Measurements from ENCODE around the gene WDFY2. TPM values are rescaled to one million over a fixed set of nuclear protein-coding genes. Genes with fewer than 3 reads are reported as not detected.

WDFY2 gene
- polyA plus RNA-seq, 3 donors: 6.5 to 40.1 (median 9.1) TPM

GRCh38 chr13:51637852-51638215 is 53.6 kb downstream of the WDFY2 start:
- Histone ChIP-seq H3K27me3 (ENCODE audit: control insufficient read depth in 2 of 2, insufficient read depth in 2 of 2, low read length in 2 of 2) (no peaks in the 10 kb centered on the region), H3K4me3 (replicated peaks in 1 of 3; ENCODE audit: low read depth in 2 of 3, low read length in 3 of 3) (no peak overlapping the region), H2AFZ (ENCODE audit: insufficient read depth, low read depth, low read length, poor library complexity, severe bottlenecking) (no peak overlapping the region), H3K4me2 (replicated peaks; ENCODE audit: extremely low read depth, low read length, poor library complexity, severe bottlenecking) (no peak overlapping the region), H3K36me3 (replicated peaks in 1 of 2; ENCODE audit: control insufficient read depth in 1 of 2, insufficient read depth in 2 of 2, low read length in 2 of 2) (no peaks in the 10 kb centered on the region), H3K27ac (ENCODE audit: low read depth in 1 of 2, low read length in 2 of 2) (peak overlapping the region in 1 of 2 donors; percentile 53), H3K9ac (ENCODE audit: insufficient read depth, low read length, poor library complexity, severe bottlenecking) (no peak overlapping the region), H3K4me1 (ENCODE audit: control insufficient read depth in 1 of 2, insufficient read depth in 2 of 2, low read length in 2 of 2) (peaks cover 20 to 27% of the 10 kb centered on the region in 2 donors), H3K79me2 (ENCODE audit: insufficient read depth, low read length) (peaks cover 99% of the 10 kb centered on the region), H3K9me3 (replicated peaks in 1 of 2; ENCODE audit: control insufficient read depth in 1 of 2, insufficient read depth in 1 of 2, low read length in 2 of 2) (no peaks in the 10 kb centered on the region), H4K20me1 (ENCODE audit: insufficient read depth, low read length) (peaks cover 88% of the 10 kb centered on the region)
- TF ChIP-seq, protein P1, sequence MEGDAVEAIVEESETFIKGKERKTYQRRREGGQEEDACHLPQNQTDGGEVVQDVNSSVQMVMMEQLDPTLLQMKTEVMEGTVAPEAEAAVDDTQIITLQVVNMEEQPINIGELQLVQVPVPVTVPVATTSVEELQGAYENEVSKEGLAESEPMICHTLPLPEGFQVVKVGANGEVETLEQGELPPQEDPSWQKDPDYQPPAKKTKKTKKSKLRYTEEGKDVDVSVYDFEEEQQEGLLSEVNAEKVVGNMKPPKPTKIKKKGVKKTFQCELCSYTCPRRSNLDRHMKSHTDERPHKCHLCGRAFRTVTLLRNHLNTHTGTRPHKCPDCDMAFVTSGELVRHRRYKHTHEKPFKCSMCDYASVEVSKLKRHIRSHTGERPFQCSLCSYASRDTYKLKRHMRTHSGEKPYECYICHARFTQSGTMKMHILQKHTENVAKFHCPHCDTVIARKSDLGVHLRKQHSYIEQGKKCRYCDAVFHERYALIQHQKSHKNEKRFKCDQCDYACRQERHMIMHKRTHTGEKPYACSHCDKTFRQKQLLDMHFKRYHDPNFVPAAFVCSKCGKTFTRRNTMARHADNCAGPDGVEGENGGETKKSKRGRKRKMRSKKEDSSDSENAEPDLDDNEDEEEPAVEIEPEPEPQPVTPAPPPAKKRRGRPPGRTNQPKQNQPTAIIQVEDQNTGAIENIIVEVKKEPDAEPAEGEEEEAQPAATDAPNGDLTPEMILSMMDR (IDR thresholded peaks at IDR 0.05): no peak
- intact Hi-C loops (cut with micrococcal nuclease): loop anchor here in 1 of 2 donors (10.0 kb wide), 1 partner anchor 167 kb away; the partner anchor contains the start of gene DHRS12
- no peaks in the 10 kb centered on the region for H3K27me3 Mint-ChIP-seq (ENCODE audit: low read depth in 3 of 3)
- peaks cover 0 to 9% of the 10 kb centered on the region in 2 donors for H3K36me3 Mint-ChIP-seq
- peaks cover 44% of the 10 kb centered on the region for H3K4me1 Mint-ChIP-seq
- no peak overlapping the region for H3K4me3 Mint-ChIP-seq
- no peak for DNase-seq
- no peaks in the 10 kb centered on the region for H3K9me3 Mint-ChIP-seq
- WGBS (ENCODE audit: insufficient coverage): 89% methylated on average over 3 of the region's 4 CpGs
- peak overlapping the region; percentile 31 to 82 (median 47) for H3K27ac Mint-ChIP-seq

DNA sequence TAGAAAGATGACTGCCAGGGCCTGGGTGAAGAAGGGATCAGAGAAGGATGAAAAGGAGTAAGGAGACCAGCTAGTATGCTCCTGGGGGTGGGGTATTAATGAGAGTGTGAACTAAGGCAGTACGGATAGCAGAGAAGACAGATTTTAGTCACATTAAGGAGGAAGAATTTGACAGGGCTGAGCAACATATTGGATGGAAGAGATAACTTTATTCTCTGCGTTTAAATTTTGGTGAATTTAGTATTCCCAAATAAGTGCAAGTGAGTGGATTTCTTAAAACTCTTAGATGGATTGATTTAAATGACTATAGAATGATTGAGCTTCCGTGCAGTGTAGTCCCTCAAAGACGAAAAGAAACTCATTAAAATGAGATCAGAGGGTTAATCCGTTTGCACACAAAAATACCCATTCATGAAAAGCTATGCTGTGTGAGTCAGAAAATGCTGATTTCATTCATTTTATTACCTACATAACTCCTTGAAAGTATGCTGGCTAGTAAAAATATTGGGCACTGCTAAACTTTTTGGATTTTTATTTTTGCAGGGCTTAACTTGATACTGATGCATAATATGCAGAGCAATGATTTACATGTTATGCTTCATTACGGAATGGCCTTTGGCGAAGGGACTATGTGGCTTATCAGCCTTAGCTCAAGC is 54.1 kb downstream of the WDFY2 start:
- H3K27me3 ChIP-seq (ENCODE audit: control insufficient read depth in 2 of 2, insufficient read depth in 2 of 2, low read length in 2 of 2): no peaks in the 10 kb centered on the region
- H3K9me3 ChIP-seq (replicated peaks in 1 of 2; ENCODE audit: control insufficient read depth in 1 of 2, insufficient read depth in 1 of 2, low read length in 2 of 2): no peaks in the 10 kb centered on the region
- intact Hi-C loops (cut with micrococcal nuclease): loop anchor here in 1 of 2 donors (10.0 kb wide), 1 partner anchor 166 kb away; the partner anchor contains the start of gene DHRS12
- H3K27me3 Mint-ChIP-seq (ENCODE audit: low read depth in 3 of 3): no peaks in the 10 kb centered on the region
- H3K4me3 Mint-ChIP-seq: no peak overlapping the region
- peak overlapping the region; percentile 31 to 82 (median 47) for H3K27ac Mint-ChIP-seq
- no peaks in the 10 kb centered on the region for H3K9me3 Mint-ChIP-seq
- H3K4me1 ChIP-seq (ENCODE audit: control insufficient read depth in 1 of 2, insufficient read depth in 2 of 2, low read length in 2 of 2): peaks cover 25 to 28% of the 10 kb centered on the region in 2 donors
- no peak for DNase-seq
- peaks cover 44% of the 10 kb centered on the region for H3K4me1 Mint-ChIP-seq
- 100% methylated on average over 1 of the region's 7 CpGs for WGBS (ENCODE audit: insufficient coverage)
- peak overlapping the region in 1 of 2 donors; percentile 53 for H3K27ac ChIP-seq (ENCODE audit: low read depth in 1 of 2, low read length in 2 of 2)
- H3K36me3 ChIP-seq (replicated peaks in 1 of 2; ENCODE audit: control insufficient read depth in 1 of 2, insufficient read depth in 2 of 2, low read length in 2 of 2): no peaks in the 10 kb centered on the region
- peaks cover 83% of the 10 kb centered on the region for H4K20me1 ChIP-seq (ENCODE audit: insufficient read depth, low read length)
- TF ChIP-seq, protein P1 (IDR thresholded peaks at IDR 0.05): no peak
- no peak overlapping the region for H3K4me2 ChIP-seq (replicated peaks; ENCODE audit: extremely low read depth, low read length, poor library complexity, severe bottlenecking)
- no peak overlapping the region for H2AFZ ChIP-seq (ENCODE audit: insufficient read depth, low read depth, low read length, poor library complexity, severe bottlenecking)
- H3K79me2 ChIP-seq (ENCODE audit: insufficient read depth, low read length): peaks cover 99% of the 10 kb centered on the region
- H3K4me3 ChIP-seq (replicated peaks in 1 of 3; ENCODE audit: low read depth in 2 of 3, low read length in 3 of 3): no peak overlapping the region
- no peak overlapping the region for H3K9ac ChIP-seq (ENCODE audit: insufficient read depth, low read length, poor library complexity, severe bottlenecking)
- peaks cover 0 to 12% of the 10 kb centered on the region in 2 donors for H3K36me3 Mint-ChIP-seq
